ENCODE results near the gene TRMT2A.
A peak's percentile ranks its signal among the peaks of the same experiment; 100 is the strongest.

The TRMT2A gene

GRCh38 chr22:20111045-20111688 is 5.9 kb downstream of the TRMT2A start:
- Histone ChIP-seq H3K9ac (ENCODE audit: low read length) (no peak overlapping the region), H3K4me2 (ENCODE audit: low read length) (no peak overlapping the region), H3K9me3 (ENCODE audit: low read length) (no peaks in the 10 kb centered on the region), H3K36me3 (ENCODE audit: insufficient read depth, low read length) (peaks cover 96% of the 10 kb centered on the region), H3K27me3 (ENCODE audit: insufficient read depth, low read length) (no peaks in the 10 kb centered on the region), H3K27ac (ENCODE audit: low read depth, low read length, poor library complexity, severe bottlenecking) (peak overlapping the region; percentile 72), H4K20me1 (ENCODE audit: insufficient read depth, low read length) (no peaks in the 10 kb centered on the region), H3K79me2 (ENCODE audit: insufficient read depth, low read length) (peaks cover 5% of the 10 kb centered on the region; the same call in 1 of the 2 replicates), H2AFZ (ENCODE audit: low read length) (no peak overlapping the region), H3F3A (ENCODE audit: insufficient read depth, low read length) (peaks cover 6% of the 10 kb centered on the region; the same call in 1 of the 2 replicates), H3K4me3 (ENCODE audit: low read depth, low read length, poor library complexity, severe bottlenecking) (no peak overlapping the region), H3K9me2 (ENCODE audit: low read depth, low read length) (no peaks in the 10 kb centered on the region), H3K4me1 (ENCODE audit: insufficient read depth, low read length, severe bottlenecking) (peaks cover 26% of the 10 kb centered on the region)
- TF ChIP-seq CTCF (IDR thresholded peaks at IDR 0.05; ENCODE audit: low read length) (peak; percentile 68), EZH2 (IDR thresholded peaks at IDR 0.05; ENCODE audit: borderline replicate concordance, low read length) (no peak)

GRCh38 chr22:20110359-20110985 is 6.6 kb downstream of the TRMT2A start:
- Histone ChIP-seq H3K27me3 (ENCODE audit: insufficient read depth, low read length) (no peaks in the 10 kb centered on the region), H3K9me3 (ENCODE audit: low read length) (no peaks in the 10 kb centered on the region), H2AFZ (ENCODE audit: low read length) (no peak overlapping the region), H3K27ac (ENCODE audit: low read depth, low read length, poor library complexity, severe bottlenecking) (peak overlapping the region; percentile 72), H3F3A (ENCODE audit: insufficient read depth, low read length) (peaks cover 6% of the 10 kb centered on the region; the same call in 1 of the 2 replicates), H3K4me3 (ENCODE audit: low read depth, low read length, poor library complexity, severe bottlenecking) (no peak overlapping the region), H3K36me3 (ENCODE audit: insufficient read depth, low read length) (peaks cover 93% of the 10 kb centered on the region), H3K9ac (ENCODE audit: low read length) (no peak overlapping the region), H4K20me1 (ENCODE audit: insufficient read depth, low read length) (no peaks in the 10 kb centered on the region), H3K79me2 (ENCODE audit: insufficient read depth, low read length) (no peaks in the 10 kb centered on the region), H3K4me2 (ENCODE audit: low read length) (no peak overlapping the region), H3K9me2 (ENCODE audit: low read depth, low read length) (no peaks in the 10 kb centered on the region), H3K4me1 (ENCODE audit: insufficient read depth, low read length, severe bottlenecking) (peaks cover 19% of the 10 kb centered on the region)
- TF ChIP-seq EZH2 (IDR thresholded peaks at IDR 0.05; ENCODE audit: borderline replicate concordance, low read length) (no peak), CTCF (IDR thresholded peaks at IDR 0.05; ENCODE audit: low read length) (no peak)

- H3K9me2 ChIP-seq (ENCODE audit: low read depth, low read length): no peaks in the 10 kb centered on the region
- H3F3A ChIP-seq (ENCODE audit: insufficient read depth, low read length): peaks cover 6% of the 10 kb centered on the region; the same call in 1 of the 2 replicates
- H3K27ac ChIP-seq (ENCODE audit: low read depth, low read length, poor library complexity, severe bottlenecking): no peak overlapping the region
- no peaks in the 10 kb centered on the region for H3K9me3 ChIP-seq (ENCODE audit: low read length)
- no peaks in the 10 kb centered on the region for H3K27me3 ChIP-seq (ENCODE audit: insufficient read depth, low read length)
- H3K4me2 ChIP-seq (ENCODE audit: low read length): no peak overlapping the region
- H3K9ac ChIP-seq (ENCODE audit: low read length): no peak overlapping the region
- H3K4me3 ChIP-seq (ENCODE audit: low read depth, low read length, poor library complexity, severe bottlenecking): no peak overlapping the region
- no peak overlapping the region for H2AFZ ChIP-seq (ENCODE audit: low read length)
- H4K20me1 ChIP-seq (ENCODE audit: insufficient read depth, low read length): no peaks in the 10 kb centered on the region
- peaks cover 92% of the 10 kb centered on the region for H3K36me3 ChIP-seq (ENCODE audit: insufficient read depth, low read length)
- TF ChIP-seq CTCF (IDR thresholded peaks at IDR 0.05; ENCODE audit: low read length): no peak
- TF ChIP-seq EZH2 (IDR thresholded peaks at IDR 0.05; ENCODE audit: borderline replicate concordance, low read length): no peak
- H3K79me2 ChIP-seq (ENCODE audit: insufficient read depth, low read length): no peaks in the 10 kb centered on the region
- H3K4me1 ChIP-seq (ENCODE audit: insufficient read depth, low read length, severe bottlenecking): peaks cover 14% of the 10 kb centered on the region
Observed at GRCh38 chr22:20109411-20110358, 7.3 kb downstream of the TRMT2A start.

Measured in OCI-LY1 (cell line).